ENCODE data around the gene PIP5K1A.

GRCh38 chr1:151266315-151266714 is 68.0 kb downstream of the PIP5K1A start:
- TF ChIP-seq, protein P1, sequence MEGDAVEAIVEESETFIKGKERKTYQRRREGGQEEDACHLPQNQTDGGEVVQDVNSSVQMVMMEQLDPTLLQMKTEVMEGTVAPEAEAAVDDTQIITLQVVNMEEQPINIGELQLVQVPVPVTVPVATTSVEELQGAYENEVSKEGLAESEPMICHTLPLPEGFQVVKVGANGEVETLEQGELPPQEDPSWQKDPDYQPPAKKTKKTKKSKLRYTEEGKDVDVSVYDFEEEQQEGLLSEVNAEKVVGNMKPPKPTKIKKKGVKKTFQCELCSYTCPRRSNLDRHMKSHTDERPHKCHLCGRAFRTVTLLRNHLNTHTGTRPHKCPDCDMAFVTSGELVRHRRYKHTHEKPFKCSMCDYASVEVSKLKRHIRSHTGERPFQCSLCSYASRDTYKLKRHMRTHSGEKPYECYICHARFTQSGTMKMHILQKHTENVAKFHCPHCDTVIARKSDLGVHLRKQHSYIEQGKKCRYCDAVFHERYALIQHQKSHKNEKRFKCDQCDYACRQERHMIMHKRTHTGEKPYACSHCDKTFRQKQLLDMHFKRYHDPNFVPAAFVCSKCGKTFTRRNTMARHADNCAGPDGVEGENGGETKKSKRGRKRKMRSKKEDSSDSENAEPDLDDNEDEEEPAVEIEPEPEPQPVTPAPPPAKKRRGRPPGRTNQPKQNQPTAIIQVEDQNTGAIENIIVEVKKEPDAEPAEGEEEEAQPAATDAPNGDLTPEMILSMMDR (conservative IDR thresholded peaks at IDR 0.05 in 1 of 2, IDR thresholded peaks at IDR 0.05 in 1 of 2; ENCODE audit: low read depth in 1 of 2, low read length in 2 of 2) = no peak
- no peak for TF ChIP-seq EZH2 (IDR thresholded peaks at IDR 0.05; ENCODE audit: low read length, missing control alignments)

Measured in fibroblast of lung (primary cell).